Hematopoietic multipotent progenitor cell treated with erythropoietin and hydrocortisone succinate and interleukin-3 and kit ligand, for 6 days (in vitro differentiated cells): Measurements from ENCODE around the gene ERBB2.
"Not testable (repeated sequence)": the region's sequence is repeated elsewhere in the genome, so short reads cannot be mapped to it uniquely, and the experiment has no call there.

ENCODE experiments used
- DNase-seq: peaks from one replicate; pipeline ENCODE4 v3.0.0-alpha.2; 2015

Gene ERBB2

GRCh38 chr17:39679521-39680192 lies 20.2 kb upstream of the ERBB2 start:
- peak; percentile 92 for DNase-seq

- DNase-seq, result peak; percentile 92
Observed at GRCh38 chr17:39683295-39683939, 16.4 kb upstream of the ERBB2 start.

GRCh38 chr17:39684369-39685192 lies 15.3 kb upstream of the ERBB2 start:
- peak; percentile 55 for DNase-seq

GRCh38 chr17:39687101-39687545 lies 12.7 kb upstream of the ERBB2 start:
- no peak for DNase-seq

- DNase-seq, result peak; percentile 97
Observed at GRCh38 chr17:39687546-39688474, 12.1 kb upstream of the ERBB2 start, which contains the start of gene PGAP3. PGAP3 (minus strand) TSS chr17:39688057; CDS start chr17:39688014, 43 bp downstream.

- peak; percentile 39 for DNase-seq
Observed at GRCh38 chr17:39688475-39688835, 11.4 kb upstream of the ERBB2 start.

GRCh38 chr17:39688945-39689344 lies 10.9 kb upstream of the ERBB2 start:
- DNase-seq, result peak; percentile 10

GRCh38 chr17:39694593-39694992 lies 5.3 kb upstream of the ERBB2 start:
- no peak for DNase-seq

GRCh38 chr17:39695089-39695474 lies 4.8 kb upstream of the ERBB2 start:
- DNase-seq, result no peak

- DNase-seq, result no peak
Observed at GRCh38 chr17:39696731-39697130, 3.1 kb upstream of the ERBB2 start.

GRCh38 chr17:39697961-39698360 lies 1.9 kb upstream of the ERBB2 start:
- peak; percentile 14 for DNase-seq

- DNase-seq, result not testable (repeated sequence)
Observed at GRCh38 chr17:39699157-39699817, 577 bp upstream of the ERBB2 start.

- no peak for DNase-seq
Observed at GRCh38 chr17:39700148-39700987, 504 bp downstream of the ERBB2 start.

- no peak for DNase-seq
Observed at GRCh38 chr17:39701012-39701783, 1.3 kb downstream of the ERBB2 start.

GRCh38 chr17:39701784-39702422 lies 2.0 kb downstream of the ERBB2 start:
- DNase-seq, result no peak

GRCh38 chr17:39702901-39703893 lies 3.3 kb downstream of the ERBB2 start:
- no peak for DNase-seq

GRCh38 chr17:39703913-39704312 lies 4.0 kb downstream of the ERBB2 start:
- DNase-seq, result no peak

- DNase-seq, result no peak
Observed at GRCh38 chr17:39704821-39705551, 5.1 kb downstream of the ERBB2 start.
